Measurements from ENCODE around the gene GPR37.

GPR37 gene, protein sequence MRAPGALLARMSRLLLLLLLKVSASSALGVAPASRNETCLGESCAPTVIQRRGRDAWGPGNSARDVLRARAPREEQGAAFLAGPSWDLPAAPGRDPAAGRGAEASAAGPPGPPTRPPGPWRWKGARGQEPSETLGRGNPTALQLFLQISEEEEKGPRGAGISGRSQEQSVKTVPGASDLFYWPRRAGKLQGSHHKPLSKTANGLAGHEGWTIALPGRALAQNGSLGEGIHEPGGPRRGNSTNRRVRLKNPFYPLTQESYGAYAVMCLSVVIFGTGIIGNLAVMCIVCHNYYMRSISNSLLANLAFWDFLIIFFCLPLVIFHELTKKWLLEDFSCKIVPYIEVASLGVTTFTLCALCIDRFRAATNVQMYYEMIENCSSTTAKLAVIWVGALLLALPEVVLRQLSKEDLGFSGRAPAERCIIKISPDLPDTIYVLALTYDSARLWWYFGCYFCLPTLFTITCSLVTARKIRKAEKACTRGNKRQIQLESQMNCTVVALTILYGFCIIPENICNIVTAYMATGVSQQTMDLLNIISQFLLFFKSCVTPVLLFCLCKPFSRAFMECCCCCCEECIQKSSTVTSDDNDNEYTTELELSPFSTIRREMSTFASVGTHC

DNA sequence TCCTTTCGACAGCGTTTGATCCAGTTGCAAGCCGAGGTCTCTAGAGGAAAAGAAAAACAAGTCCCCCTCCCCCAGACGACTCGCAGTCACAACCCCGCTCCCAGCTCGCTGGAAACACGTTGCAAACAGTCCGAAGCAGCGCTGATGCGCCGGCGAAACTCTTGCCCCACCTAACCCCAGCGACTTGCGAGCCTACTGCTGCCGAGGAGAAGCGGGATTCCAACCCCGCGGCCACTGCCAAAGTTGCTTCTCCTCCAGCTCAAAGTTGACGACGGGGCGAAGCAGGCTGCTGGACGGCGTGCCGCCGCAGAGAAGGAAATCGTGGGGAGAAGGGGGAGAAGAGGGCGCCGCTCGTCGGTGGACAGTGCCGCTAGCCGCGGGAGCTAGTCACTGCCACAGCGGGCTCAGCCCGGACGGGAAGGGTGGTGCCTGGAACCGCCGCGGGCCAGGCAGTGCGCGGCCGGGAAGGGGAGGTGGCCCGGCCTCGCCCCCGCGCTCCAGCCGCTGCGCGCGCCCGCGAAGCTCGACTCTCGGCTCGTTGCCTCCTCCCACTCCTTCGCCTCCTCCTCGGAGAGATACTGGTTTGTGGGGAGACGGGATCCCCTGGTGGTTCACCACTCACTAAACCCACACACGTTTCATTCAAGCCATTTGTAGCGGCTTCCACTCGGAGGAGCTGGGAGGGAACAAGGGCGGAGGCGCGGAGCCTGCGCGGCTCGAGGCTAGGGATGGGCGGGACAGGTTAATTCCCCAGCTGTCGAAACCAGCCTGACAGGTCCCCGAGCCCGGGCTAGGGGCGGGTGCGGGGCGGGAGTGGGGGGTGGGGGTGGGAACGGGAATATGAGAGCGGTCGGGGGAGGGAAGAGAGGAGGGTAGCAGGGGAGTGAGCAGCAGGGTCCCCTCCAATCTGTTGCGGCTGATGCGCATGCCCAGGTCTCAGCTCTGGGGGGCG is at the start of gene GPR37:
GPR37 (minus strand) TSS at position 392 of the 952 bp plus-strand sequence. CDS start 816 bp downstream, outside the sequence.
- H3K27ac ChIP-seq (ENCODE audit: low read depth, low read length): no peak within 1 kb of the TSS
- H3K9ac ChIP-seq (ENCODE audit: low read length in 5 of 5): peak within 1 kb of the TSS in 1 of 5 donors; percentile 62
- H3K36me3 ChIP-seq (ENCODE audit: control insufficient read depth in 5 of 5, insufficient read depth in 5 of 5, low read length in 5 of 5): no peaks in the 10 kb centered on the region
- H3K4me3 ChIP-seq (ENCODE audit: low read depth in 1 of 5, low read length in 5 of 5): peak within 1 kb of the TSS; percentile 64 to 81 (median 71)
- H3K4me1 ChIP-seq (ENCODE audit: control insufficient read depth in 5 of 5, insufficient read depth in 5 of 5, low read length in 5 of 5): peaks cover 0 to 24% (median 23%) of the 10 kb centered on the region in 5 donors
- peaks cover 15 to 25% (median 18%) of the 10 kb centered on the region in 5 donors for H3K27me3 ChIP-seq (ENCODE audit: control insufficient read depth in 5 of 5, insufficient read depth in 4 of 5, low read length in 5 of 5)
- H3K9me3 ChIP-seq (ENCODE audit: control insufficient read depth in 5 of 5, low read length in 5 of 5): peaks cover 0 to 4% (median 0%) of the 10 kb centered on the region in 5 donors

- Histone ChIP-seq H3K4me1 (ENCODE audit: control insufficient read depth in 5 of 5, insufficient read depth in 5 of 5, low read length in 5 of 5) (peaks cover 0 to 31% (median 16%) of the 10 kb centered on the region in 5 donors), H3K36me3 (ENCODE audit: control insufficient read depth in 5 of 5, insufficient read depth in 5 of 5, low read length in 5 of 5) (no peaks in the 10 kb centered on the region), H3K27me3 (ENCODE audit: control insufficient read depth in 5 of 5, insufficient read depth in 4 of 5, low read length in 5 of 5) (no peaks in the 10 kb centered on the region), H3K27ac (ENCODE audit: low read depth, low read length) (peak overlapping the region; percentile 21), H3K4me3 (ENCODE audit: low read depth in 1 of 5, low read length in 5 of 5) (no peak overlapping the region), H3K9ac (ENCODE audit: low read length in 5 of 5) (peak overlapping the region in 1 of 5 donors; percentile 18), H3K9me3 (ENCODE audit: control insufficient read depth in 5 of 5, low read length in 5 of 5) (peaks cover 0 to 3% (median 0%) of the 10 kb centered on the region in 5 donors)
Observed at GRCh38 chr7:124813994-124814798, 48.6 kb upstream of the GPR37 start.

DNA sequence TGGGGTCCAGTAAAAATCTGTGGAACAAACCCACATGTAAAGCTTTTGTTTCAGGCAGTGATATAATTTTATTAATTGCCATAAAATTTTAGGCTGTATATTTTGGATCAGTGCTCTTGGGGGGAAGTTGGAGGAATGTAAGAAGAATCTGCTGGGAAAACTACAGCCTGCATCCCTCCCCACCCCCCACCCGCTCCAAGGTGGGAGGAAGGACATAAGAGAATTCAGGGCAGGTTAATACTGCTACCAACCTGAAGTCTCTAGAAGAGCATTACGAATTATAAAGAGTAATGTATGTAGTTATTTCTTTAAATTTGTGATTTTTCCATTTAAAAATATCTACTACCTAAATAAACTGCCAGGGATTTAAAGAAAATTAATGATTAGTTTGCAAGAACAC is 47.2 kb upstream of the GPR37 start:
- Histone ChIP-seq H3K9ac (ENCODE audit: low read length in 5 of 5) (no peak overlapping the region), H3K27me3 (ENCODE audit: control insufficient read depth in 5 of 5, insufficient read depth in 4 of 5, low read length in 5 of 5) (no peaks in the 10 kb centered on the region), H3K4me1 (ENCODE audit: control insufficient read depth in 5 of 5, insufficient read depth in 5 of 5, low read length in 5 of 5) (peaks cover 0 to 31% (median 16%) of the 10 kb centered on the region in 5 donors), H3K27ac (ENCODE audit: low read depth, low read length) (no peak overlapping the region), H3K4me3 (ENCODE audit: low read depth in 1 of 5, low read length in 5 of 5) (no peak overlapping the region), H3K36me3 (ENCODE audit: control insufficient read depth in 5 of 5, insufficient read depth in 5 of 5, low read length in 5 of 5) (no peaks in the 10 kb centered on the region), H3K9me3 (ENCODE audit: control insufficient read depth in 5 of 5, low read length in 5 of 5) (no peaks in the 10 kb centered on the region)

DNA sequence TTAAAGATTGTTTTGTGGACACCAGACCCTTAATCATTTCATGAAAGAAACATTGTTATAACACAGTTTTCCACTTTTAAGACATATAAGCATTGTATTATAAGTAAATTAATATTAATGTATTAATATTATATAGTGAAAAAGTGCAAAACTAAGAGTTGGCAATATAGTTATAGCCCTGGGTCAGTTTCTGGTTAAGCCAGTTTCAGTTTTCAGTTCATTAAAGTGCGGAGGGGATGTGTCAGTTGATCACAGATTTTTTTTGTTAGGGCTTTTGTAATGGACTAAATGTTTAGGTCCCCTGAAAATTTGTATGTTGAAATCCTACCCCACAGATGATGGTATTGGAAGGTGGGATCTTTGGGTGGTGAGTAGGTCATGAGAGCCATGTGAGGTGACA is 45.7 kb upstream of the GPR37 start:
- Histone ChIP-seq H3K27me3 (ENCODE audit: control insufficient read depth in 5 of 5, insufficient read depth in 4 of 5, low read length in 5 of 5) (no peaks in the 10 kb centered on the region), H3K9me3 (ENCODE audit: control insufficient read depth in 5 of 5, low read length in 5 of 5) (no peaks in the 10 kb centered on the region), H3K36me3 (ENCODE audit: control insufficient read depth in 5 of 5, insufficient read depth in 5 of 5, low read length in 5 of 5) (no peaks in the 10 kb centered on the region), H3K4me1 (ENCODE audit: control insufficient read depth in 5 of 5, insufficient read depth in 5 of 5, low read length in 5 of 5) (peaks cover 0 to 31% (median 16%) of the 10 kb centered on the region in 5 donors), H3K9ac (ENCODE audit: low read length in 5 of 5) (no peak overlapping the region), H3K4me3 (ENCODE audit: low read depth in 1 of 5, low read length in 5 of 5) (no peak overlapping the region), H3K27ac (ENCODE audit: low read depth, low read length) (no peak overlapping the region)

DNA sequence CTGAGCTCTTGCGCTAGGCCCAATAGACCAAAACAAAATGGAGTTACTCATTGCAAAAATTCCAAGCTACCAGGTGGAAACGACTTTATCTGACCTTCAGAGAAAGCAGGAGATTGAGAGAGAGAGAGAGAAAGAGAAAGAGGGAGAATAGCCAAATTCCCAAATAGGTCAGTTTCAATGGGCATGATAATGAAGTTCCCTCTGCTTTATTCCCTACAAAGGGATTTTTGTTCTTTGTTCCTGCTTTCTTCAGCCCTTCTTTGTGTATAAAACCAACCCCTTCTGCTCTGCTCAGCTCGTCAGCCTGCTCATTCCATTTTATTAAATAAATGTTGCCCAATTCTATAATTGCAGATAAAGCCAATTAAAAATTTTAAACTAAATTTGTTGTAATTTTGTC is 45.0 kb upstream of the GPR37 start:
- Histone ChIP-seq H3K27ac (ENCODE audit: low read depth, low read length) (no peak overlapping the region), H3K9ac (ENCODE audit: low read length in 5 of 5) (no peak overlapping the region), H3K4me3 (ENCODE audit: low read depth in 1 of 5, low read length in 5 of 5) (no peak overlapping the region), H3K9me3 (ENCODE audit: control insufficient read depth in 5 of 5, low read length in 5 of 5) (no peaks in the 10 kb centered on the region), H3K27me3 (ENCODE audit: control insufficient read depth in 5 of 5, insufficient read depth in 4 of 5, low read length in 5 of 5) (no peaks in the 10 kb centered on the region), H3K4me1 (ENCODE audit: control insufficient read depth in 5 of 5, insufficient read depth in 5 of 5, low read length in 5 of 5) (peaks cover 0 to 31% (median 16%) of the 10 kb centered on the region in 5 donors), H3K36me3 (ENCODE audit: control insufficient read depth in 5 of 5, insufficient read depth in 5 of 5, low read length in 5 of 5) (no peaks in the 10 kb centered on the region)

DNA sequence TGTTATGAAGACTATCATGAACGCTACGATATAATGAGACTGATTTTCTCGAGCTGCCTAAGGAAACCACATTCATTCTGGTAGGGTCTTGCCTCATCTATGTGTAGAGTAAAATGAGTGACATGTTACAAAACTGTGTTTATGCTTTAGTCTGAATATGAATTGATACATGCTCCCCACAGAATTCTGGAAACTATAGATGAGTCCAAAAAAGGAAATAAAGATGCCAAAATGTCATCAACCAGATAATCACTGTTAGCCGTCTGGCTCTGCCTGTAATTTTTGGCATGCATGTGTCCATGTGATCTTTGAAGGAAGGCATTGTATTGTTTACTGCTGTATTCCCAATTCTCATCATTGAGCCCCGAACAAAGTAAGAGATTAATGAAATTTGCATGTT is 42.6 kb upstream of the GPR37 start:
- Histone ChIP-seq H3K27ac (ENCODE audit: low read depth, low read length) (no peak overlapping the region), H3K4me1 (ENCODE audit: control insufficient read depth in 5 of 5, insufficient read depth in 5 of 5, low read length in 5 of 5) (peaks cover 0 to 15% (median 4%) of the 10 kb centered on the region in 5 donors), H3K4me3 (ENCODE audit: low read depth in 1 of 5, low read length in 5 of 5) (no peak overlapping the region), H3K27me3 (ENCODE audit: control insufficient read depth in 5 of 5, insufficient read depth in 4 of 5, low read length in 5 of 5) (no peaks in the 10 kb centered on the region), H3K36me3 (ENCODE audit: control insufficient read depth in 5 of 5, insufficient read depth in 5 of 5, low read length in 5 of 5) (no peaks in the 10 kb centered on the region), H3K9me3 (ENCODE audit: control insufficient read depth in 5 of 5, low read length in 5 of 5) (no peaks in the 10 kb centered on the region), H3K9ac (ENCODE audit: low read length in 5 of 5) (no peak overlapping the region)

GRCh38 chr7:124801330-124801895 is 35.8 kb upstream of the GPR37 start:
- Histone ChIP-seq H3K9ac (ENCODE audit: low read length in 5 of 5) (no peak overlapping the region), H3K4me1 (ENCODE audit: control insufficient read depth in 5 of 5, insufficient read depth in 5 of 5, low read length in 5 of 5) (no peaks in the 10 kb centered on the region), H3K36me3 (ENCODE audit: control insufficient read depth in 5 of 5, insufficient read depth in 5 of 5, low read length in 5 of 5) (no peaks in the 10 kb centered on the region), H3K27ac (ENCODE audit: low read depth, low read length) (no peak overlapping the region), H3K27me3 (ENCODE audit: control insufficient read depth in 5 of 5, insufficient read depth in 4 of 5, low read length in 5 of 5) (no peaks in the 10 kb centered on the region), H3K9me3 (ENCODE audit: control insufficient read depth in 5 of 5, low read length in 5 of 5) (no peaks in the 10 kb centered on the region), H3K4me3 (ENCODE audit: low read depth in 1 of 5, low read length in 5 of 5) (no peak overlapping the region)

DNA sequence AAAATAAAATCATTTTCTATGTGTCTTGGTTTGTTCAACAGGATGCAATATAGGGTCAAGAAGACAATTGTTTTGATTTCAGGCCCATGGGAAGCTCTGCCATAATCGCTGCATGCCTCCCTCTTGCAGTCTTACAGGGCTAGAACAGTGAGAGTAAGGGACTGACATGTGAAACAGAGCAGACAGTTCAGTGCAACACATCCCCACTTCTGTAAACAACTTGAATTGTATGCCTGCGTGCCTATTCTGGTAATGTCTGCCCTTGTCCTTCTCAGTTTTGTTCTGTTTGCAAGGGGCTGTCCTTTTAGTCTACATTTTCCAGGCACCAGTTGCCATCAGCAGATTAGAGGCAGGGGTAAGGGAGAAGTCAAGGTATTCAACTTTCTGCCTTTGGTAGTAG is 34.8 kb upstream of the GPR37 start:
- no peaks in the 10 kb centered on the region for H3K9me3 ChIP-seq (ENCODE audit: control insufficient read depth in 5 of 5, low read length in 5 of 5)
- H3K36me3 ChIP-seq (ENCODE audit: control insufficient read depth in 5 of 5, insufficient read depth in 5 of 5, low read length in 5 of 5): no peaks in the 10 kb centered on the region
- no peak overlapping the region for H3K27ac ChIP-seq (ENCODE audit: low read depth, low read length)
- no peak overlapping the region for H3K9ac ChIP-seq (ENCODE audit: low read length in 5 of 5)
- no peak overlapping the region for H3K4me3 ChIP-seq (ENCODE audit: low read depth in 1 of 5, low read length in 5 of 5)
- H3K4me1 ChIP-seq (ENCODE audit: control insufficient read depth in 5 of 5, insufficient read depth in 5 of 5, low read length in 5 of 5): no peaks in the 10 kb centered on the region
- no peaks in the 10 kb centered on the region for H3K27me3 ChIP-seq (ENCODE audit: control insufficient read depth in 5 of 5, insufficient read depth in 4 of 5, low read length in 5 of 5)

- Histone ChIP-seq H3K27me3 (ENCODE audit: control insufficient read depth in 5 of 5, insufficient read depth in 4 of 5, low read length in 5 of 5) (no peaks in the 10 kb centered on the region), H3K4me1 (ENCODE audit: control insufficient read depth in 5 of 5, insufficient read depth in 5 of 5, low read length in 5 of 5) (no peaks in the 10 kb centered on the region), H3K27ac (ENCODE audit: low read depth, low read length) (no peak overlapping the region), H3K9ac (ENCODE audit: low read length in 5 of 5) (no peak overlapping the region), H3K4me3 (ENCODE audit: low read depth in 1 of 5, low read length in 5 of 5) (no peak overlapping the region), H3K36me3 (ENCODE audit: control insufficient read depth in 5 of 5, insufficient read depth in 5 of 5, low read length in 5 of 5) (no peaks in the 10 kb centered on the region), H3K9me3 (ENCODE audit: control insufficient read depth in 5 of 5, low read length in 5 of 5) (no peaks in the 10 kb centered on the region)
Observed at GRCh38 chr7:124799448-124799847, 33.9 kb upstream of the GPR37 start.

Measured in subcutaneous abdominal adipose tissue (tissue), 5 donors.